HG02763 (cell line): ENCODE results near the gene CCDC85C.

Source experiments
- ATAC-seq: cut with Tn5 transposase; IDR thresholded peaks from one replicate; pipeline ENCODE4 v1.9.1; 2021; ENCODE audit warnings: mild to moderate bottlenecking, moderate library complexity; ENCODE audit not compliant: unreplicated experiment

The CCDC85C gene

DNA sequence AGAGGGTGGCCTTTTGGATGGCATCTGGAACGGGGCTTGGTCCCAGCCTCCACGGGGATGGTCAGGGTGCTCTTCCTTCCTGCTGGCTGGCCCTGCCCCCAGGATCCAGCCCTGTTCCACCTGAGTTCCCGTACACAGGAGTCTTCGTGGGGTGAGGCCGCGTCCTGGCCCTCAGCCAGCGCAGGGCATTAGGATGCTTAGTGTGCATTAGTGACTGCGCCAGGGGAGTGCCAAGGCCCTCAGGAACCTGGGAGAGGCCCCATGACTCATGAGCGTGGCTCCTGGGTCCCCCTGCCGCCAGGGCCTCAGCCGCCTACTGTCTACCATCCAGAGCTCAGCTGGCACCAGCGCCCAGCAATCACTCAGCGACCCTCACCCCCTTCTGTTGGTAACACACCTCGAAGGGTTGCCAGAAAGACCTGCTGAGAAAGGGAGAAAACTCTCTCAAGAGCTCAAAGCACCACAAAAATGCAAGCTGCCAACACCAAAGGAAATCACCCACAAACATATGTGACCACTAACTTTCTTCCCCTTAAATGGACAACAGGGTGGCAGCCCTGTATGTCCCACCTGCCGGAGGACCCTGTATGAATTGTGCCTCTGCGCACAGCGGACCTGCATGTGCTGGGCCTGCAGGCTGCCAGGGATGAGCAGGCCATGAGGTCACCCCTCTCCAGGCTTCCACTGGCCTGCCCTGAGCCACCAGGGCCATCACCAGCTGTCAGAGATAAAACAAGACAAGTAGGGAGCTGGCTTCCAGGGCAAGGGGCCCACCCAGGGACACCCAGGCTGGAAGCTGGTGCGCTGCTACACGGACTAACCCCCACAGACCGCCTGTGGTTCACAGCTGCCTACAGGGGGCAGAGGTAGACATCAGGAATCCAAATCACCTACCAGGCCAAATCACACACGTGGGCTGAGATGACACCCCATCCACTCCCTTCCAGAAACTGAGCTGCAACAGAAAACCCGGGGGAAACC, 28.7 kb downstream of the CCDC85C start:
- ATAC-seq, result no peak

DNA sequence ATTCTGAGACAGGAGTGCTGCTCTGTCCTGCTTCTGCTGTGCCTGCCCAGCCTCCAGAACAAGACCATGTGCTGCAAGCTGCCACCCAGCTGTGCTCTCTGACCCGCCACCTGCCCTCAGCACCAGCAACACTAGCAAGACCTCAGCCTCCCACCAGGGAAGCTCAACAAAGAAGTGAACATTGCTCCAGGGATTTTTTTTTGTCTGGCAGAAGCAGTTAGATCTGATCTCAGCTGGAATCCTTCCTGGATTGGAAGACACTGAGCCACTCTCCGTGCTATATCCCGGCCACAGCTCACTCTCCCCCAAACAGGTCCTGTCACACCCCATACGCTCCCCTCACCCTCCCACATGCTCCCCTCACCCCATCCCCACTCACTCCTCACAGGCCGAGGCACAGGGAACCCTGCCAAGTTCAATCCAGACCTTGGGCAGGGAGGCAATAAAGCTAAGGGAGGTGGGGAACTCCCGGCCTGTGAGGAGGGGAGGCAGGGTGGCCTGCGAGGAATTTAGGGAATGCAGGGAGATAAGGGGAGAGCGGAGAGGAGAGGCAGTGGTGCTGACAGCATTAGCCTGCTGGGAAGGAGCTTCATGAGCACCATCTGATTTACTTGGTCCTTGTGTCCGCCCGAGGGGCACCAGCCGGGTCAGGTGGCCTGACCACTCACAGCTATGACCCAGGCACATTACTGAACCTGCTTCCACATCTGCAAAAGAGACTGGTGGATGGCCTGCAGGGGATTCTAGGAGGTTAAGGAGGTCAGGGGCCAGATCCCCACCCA, 29.7 kb downstream of the CCDC85C start:
- ATAC-seq, result no peak

DNA sequence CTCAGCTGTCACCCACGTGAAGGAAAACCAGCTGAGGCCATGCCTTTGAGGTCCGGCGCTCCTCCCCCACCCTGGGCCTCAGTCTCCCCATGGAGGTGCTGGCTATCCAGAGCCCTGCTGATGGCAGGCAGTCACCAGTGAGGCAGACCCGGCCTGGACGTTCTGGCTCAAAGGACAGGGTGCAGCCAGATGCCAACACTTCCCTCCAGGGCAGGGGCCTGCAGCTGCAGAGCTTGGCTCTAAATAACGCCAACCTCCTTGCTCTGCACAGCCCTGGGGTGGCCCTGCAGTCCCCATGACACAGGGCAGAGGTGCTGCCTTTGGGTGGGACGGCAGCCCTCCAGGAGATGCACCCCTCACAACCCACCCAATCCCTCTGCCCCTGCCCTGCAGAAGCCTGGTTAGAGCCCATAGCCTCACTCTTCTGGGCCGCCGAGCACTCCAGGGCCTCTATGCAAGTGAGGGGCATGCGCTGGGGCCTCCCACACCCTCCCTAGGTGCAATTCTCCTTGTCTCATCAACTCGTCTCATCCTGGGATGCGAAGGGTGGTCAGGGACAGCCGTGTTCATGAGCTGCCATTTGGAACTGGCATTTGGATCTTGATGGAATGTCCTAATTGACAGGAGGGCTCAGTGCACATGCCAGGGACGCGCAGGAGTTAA, 30.4 kb downstream of the CCDC85C start:
- ATAC-seq, result no peak

DNA sequence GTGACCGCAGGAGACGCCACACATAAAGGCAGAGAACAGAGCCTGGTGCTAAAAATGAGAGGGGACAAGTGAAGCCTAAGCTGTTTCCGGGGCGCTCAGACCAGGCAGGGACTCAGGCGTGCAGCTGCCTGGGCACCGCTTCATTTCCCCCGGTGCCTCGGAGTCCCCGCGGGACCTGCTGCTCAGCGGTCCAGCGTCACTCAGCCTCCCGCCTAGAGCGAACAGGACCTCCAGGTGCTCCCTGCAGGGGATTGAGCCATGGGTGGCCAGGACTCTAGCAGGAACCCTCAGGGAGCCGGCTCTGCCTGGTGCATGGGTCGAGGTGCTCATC, 31.0 kb downstream of the CCDC85C start:
- ATAC-seq, result no peak

DNA sequence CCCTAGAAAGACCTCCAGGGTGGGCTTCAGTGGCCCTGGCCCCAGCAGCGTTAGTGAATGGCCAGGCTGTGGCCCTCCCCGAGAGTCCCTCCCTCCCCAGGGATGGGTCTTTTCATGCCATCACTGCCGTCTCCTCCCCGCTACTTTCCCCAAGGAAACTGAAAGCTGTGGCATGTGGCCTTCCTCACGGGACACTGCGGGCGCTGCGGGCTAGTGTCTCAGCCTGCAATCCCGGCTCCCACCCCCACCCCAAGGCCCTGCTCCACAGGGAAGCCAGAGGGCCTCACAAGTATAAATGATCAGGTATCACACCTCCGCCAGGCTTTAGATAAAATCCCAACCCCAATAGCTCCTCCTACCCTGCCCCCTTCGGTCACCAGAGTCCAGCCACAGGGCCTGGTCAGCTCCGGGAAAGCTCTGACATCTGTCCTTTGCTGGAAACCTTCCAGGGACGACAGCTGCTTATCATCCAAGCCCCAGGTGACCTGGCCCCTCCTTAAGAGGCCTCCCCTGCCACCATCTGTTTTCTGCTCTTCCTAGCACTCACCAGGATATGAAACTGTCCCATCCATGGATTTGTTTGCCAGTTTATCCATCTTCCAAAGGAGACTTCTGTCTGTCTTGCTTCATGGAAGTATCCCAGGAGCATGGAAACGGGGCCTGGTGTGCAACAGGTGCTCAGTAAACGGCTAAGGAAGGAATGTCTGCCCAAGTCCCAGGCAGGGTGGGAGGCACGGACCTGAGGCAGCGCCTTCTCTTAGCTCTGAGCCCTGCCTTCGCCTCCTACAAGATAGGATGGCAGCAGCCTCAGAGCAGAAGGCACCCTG, 31.6 kb downstream of the CCDC85C start:
- ATAC-seq, result no peak

DNA sequence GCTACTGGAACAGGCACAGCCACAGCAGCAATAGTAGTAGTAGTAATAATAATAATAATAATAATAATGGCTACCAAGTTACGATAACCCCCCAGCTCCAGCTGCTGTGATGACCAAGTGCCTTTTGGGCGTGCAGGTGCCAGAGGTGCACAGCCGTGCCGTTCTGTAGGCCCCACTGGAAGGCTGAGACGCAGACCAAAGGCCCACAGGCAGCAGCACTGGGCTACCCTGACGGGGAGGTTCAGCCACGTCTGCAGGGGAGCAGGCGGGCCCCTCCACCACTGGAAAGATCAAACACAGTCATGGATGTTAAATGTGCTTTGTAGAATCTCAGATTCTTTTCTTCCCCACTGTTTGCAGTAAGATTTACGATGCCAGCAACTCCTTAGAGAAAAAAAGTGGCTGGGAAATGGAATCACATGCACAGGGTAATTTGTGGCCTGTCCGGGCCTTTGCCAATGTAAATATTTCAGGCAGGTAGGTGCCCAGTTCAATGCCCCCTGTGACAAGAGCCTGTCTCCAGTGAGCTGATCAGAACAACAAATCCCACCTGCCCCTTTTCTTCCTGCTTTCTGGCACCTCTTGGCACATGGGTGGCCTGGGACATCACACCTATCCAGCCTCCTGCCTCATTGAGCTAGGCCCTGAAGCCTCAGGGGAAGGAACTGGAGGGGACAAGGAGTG, 32.6 kb downstream of the CCDC85C start:
- ATAC-seq, result no peak

DNA sequence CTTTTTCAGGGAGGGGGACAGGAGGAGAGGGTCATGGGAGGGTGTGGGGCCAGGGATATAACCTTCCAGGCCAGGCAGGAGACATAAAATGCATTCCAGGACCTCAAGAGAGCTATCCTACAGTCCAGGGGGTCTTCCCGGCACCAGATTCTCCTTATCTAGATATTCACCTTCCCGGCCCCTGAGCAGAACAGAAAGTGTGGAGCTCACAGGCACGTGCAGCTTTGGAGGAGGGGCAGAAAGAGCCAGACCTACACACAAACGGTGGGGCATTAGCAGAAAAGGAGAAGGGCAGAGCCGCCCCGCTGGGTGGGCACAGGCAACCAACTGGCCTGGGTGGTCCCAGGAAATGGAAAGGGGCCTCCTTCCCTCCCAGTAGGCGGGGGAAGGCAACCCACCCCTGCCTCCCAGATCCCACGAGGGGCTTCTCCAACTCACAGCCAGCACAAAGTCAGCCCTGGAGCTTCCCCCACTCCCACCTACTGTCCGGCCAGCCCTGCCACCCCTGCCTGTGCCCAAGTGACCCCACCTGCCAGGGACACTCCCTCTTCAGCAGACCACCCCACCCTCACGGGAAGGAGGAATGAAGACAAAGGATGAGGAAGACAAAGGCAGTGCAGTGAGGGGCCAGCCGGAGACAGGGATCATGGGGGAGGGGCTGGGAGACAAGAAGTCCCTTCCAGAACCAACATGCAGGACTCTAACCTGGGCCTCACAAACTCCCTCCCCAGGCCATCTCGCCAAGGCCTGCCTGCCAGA, 33.3 kb downstream of the CCDC85C start:
- ATAC-seq, result no peak

DNA sequence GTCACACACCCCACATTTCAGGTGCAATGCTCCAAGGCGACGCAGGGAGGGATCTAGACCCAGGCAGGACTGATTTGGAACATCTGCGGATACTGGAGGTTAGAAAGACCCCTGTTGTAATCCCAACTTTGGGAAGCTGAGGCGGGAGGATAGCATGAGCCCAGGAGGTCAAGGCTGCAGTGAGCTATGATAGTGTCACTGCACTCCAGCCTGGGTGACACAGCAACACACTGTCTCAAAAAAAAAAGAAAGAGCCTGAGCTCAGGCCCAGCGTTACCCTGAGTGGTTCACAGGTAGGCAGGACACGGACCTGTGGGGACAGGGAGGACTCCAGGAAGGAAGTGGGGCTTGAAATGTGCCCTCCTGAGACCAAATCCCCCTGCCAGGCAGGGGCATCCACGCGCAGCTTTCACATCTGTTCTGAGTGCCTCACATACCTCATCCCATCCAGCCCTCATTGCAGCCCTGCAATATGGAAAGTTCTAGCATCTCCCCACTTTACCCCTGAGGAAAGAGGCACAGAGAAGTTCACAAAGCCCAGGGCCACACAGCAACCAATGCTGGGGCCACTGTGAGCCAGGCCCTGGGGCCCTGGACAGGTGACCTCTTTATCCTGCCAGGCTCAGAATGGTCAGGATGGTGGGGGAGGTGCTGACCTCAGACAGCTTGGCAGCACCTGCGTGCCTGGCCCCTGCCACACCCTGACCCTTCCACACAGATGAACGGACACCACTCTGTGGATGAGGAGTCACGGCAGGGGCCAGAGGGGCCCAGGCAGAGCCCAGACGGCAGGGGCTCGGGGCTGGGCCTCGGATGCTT, 34.1 kb downstream of the CCDC85C start:
- ATAC-seq, result no peak

DNA sequence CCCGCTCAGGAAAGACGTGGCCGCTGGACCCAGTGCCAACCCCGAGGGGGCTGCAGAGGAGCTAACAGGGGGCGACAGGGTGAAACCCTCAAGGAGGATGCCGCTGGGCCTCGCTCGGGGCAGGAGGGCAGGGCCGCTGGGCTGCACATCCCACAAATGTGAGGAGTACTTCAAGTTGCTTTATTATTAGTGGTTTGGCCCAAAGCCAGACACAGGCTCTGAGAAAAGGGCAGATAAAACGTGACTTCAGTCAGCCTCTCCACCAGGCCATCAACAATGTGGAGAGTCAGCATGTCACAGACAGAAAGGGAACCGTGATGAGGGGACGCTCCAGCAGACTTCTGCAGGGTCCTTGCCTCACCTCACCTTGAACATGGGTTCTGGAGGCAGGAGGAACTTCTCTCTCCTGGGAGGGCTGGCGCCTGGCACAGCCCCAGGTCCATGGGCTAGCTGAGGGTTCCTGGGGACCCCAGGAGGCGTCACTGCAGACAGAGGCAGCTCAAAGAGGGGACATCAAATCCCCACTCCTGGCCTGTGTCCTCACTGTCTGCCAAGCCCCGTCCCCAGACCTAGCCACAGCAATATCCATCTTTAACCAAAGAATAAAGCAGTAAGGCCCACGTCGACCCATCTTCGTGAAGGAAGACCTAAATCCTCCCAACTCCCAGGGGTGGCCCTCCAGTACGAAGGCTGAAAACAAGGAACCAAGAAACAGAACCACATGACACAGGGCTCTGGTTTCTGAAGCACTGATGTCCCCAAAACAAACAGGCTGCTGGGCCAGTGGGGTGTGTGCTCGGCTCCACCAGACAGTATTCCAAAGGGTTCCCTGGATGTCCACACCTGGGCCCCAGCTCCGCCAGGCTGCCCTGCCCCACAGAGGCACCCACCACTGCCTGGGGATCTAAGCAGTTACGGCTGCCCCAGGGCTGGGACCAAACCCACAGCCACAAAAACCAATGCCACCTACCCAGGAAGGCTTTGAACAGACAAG, 35.1 kb downstream of the CCDC85C start:
- no peak for ATAC-seq

DNA sequence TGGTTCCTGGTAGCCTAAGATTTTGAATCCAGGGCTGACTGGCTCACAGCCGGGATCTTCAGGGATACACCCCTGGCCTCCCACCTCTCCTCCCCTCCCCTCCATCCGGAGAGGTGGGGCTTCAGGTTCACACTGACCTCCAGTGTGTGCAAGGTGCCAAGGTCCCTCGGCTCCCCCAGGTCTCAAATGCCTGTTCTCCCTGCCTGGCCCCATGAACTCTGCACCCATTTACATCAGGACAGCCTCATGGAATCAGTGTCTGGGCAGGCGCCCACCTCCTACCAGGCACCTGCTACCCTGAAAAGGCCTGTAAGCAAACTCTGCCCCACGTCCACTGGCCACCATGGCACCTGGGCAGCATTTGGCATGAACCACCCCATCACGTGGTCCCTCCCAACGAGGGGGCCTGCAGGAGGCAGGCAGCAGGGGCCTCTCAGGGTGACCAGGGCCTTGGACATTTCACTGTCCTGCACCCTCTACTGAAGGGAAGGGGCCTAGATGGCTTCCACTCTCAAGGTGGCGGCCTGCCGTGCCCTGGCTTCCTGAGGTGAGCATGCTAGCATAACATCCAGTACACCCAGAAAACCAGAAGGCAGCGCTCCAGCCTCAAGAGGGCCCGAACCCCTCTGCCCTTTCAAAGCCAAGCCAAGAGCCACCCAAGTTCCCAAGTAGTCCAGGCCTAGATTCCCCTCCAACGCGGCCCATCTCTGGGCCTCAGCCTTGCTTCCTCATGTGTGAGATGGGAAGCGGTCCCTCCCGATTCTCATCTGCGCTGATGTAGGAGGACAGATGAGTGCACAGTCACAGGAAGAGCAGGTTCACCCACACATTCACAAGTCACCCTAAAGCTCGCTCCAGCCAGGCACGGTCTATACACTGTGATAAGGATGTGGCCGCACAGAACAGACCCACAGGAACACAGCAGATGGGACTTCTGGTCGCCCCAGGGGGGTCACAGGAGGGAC, 37.3 kb downstream of the CCDC85C start:
- no peak for ATAC-seq

DNA sequence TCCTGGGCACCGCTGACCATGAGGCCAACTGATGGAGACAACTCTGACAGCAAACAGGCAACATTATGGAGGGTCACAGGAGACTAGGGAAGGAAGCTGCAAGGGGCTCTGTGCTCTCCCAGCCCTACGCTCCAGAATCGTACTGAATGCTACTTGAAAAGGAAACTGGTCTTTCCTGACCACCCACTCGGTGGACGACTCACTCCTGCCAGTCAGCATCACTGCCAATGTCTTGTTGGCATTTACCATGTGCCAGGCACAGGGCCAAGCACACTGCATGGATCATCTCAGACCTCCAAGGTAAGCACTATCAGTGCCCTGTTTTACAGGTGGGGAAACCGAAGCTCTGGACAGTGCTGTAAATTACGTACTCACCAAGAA, 38.0 kb downstream of the CCDC85C start:
- no peak for ATAC-seq

DNA sequence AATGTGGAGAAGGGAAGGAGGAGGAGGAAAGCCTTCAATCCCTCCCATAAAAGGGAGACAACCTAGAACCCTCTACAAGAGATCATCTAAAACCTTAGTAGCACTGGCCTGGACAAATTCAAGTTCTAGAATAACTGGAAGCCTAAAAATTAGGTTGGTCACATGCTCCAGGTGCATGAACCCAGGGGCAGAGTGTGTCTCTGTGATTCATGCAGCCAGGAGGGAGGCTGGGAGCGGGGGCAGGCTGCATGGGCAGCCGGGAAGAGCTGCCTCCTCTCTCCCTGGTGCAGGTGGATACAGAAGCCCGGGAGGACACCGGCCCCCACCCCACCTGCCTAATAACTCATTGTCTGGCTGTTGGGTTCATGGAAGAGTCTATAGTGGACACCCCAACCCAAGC, 38.6 kb downstream of the CCDC85C start:
- ATAC-seq, result no peak

DNA sequence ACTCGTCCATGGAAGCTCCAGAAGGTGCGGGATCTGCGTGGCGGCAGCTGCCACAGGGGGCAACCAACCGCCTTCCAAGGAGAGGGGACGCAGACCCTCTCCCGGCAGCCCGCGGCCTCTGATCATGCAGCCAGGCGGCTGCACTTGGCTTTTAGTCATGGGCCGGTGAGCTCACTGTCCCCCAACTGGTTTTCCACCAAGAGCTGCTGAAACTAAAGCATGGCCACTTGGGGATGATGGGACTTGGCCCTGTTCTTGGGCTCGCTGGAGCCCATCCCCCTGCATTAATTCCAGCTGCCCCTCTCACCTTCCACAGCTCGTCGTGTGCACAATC, 39.1 kb downstream of the CCDC85C start:
- ATAC-seq, result no peak

DNA sequence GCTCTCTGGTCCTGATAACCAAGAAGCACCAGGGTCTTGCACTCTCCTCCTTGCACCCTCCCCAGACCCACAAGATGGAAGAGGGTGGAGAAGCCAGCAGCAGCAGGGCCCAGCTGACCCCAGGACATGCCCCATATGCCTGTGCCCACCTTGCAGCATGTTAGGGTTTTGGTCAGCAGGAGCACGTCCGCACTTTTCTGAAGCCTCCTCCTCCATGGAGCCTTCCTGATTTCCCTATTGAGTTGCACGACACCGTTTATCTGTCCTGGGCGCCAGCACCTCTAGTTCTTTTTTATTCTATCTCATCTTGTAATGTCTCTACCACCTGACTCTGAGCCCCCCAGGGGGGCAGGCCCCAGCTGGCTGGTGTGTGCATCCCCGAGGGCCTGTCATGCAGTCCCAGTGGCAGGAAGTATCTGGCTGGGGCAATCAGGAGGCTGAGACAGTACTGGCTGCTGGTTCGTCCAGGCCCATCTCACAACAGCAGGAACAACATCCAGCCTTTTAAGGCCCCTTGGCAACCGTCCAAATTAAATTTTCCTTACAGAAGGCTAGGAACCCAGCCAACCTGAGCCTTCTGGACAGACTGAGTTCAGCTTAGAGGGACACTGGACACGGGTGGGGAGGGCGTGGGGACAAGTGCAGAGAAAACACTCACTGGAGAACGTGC, 39.6 kb downstream of the CCDC85C start:
- no peak for ATAC-seq

DNA sequence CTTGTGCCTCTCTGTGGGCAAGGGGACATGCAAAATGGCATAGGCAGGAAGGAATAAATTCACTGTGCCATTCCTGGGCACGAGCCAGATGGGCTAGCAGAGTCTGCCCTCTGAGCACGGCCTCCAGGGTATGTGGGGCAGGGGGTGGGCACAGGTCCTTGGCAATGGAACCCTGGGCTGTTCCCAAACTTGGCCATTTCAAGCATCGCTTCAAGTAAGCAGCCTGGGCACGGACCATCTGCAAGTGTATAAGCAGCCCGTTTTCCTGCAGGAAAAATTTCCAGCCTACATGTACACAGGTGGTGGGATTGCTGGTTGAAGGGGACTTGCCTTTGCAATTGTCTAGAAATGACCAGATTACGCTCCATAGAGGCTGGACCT, 40.3 kb downstream of the CCDC85C start:
- no peak for ATAC-seq
